Breast epithelium (tissue), 3 donors: ENCODE data around the gene GPHA2.

Experiments used
- POLR2A ChIP-seq: fragments of 450-650 bp; IDR thresholded peaks from one replicate; pipeline ENCODE4 v1.6.1; 2016; ENCODE audit warnings: antibody characterized with exemption, mild to moderate bottlenecking, moderate library complexity
- POLR2AphosphoS5 ChIP-seq, 3 donors: sonication (generic); formaldehyde crosslinking; IDR thresholded peaks; one replicate each; pipeline ENCODE4 v1.6.1; 2017; ENCODE audit warnings: antibody characterized with exemption in 3 of 3
- TF ChIP-seq, protein P1 (sequence below), 3 donors: fragments of 450-650 bp; IDR thresholded peaks; one replicate each; pipeline ENCODE4 v1.5.1; 2016 to 2017; ENCODE audit warnings: antibody characterized with exemption in 3 of 3, mild to moderate bottlenecking in 3 of 3, moderate library complexity in 3 of 3

- TF ChIP-seq, protein P1, sequence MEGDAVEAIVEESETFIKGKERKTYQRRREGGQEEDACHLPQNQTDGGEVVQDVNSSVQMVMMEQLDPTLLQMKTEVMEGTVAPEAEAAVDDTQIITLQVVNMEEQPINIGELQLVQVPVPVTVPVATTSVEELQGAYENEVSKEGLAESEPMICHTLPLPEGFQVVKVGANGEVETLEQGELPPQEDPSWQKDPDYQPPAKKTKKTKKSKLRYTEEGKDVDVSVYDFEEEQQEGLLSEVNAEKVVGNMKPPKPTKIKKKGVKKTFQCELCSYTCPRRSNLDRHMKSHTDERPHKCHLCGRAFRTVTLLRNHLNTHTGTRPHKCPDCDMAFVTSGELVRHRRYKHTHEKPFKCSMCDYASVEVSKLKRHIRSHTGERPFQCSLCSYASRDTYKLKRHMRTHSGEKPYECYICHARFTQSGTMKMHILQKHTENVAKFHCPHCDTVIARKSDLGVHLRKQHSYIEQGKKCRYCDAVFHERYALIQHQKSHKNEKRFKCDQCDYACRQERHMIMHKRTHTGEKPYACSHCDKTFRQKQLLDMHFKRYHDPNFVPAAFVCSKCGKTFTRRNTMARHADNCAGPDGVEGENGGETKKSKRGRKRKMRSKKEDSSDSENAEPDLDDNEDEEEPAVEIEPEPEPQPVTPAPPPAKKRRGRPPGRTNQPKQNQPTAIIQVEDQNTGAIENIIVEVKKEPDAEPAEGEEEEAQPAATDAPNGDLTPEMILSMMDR (IDR thresholded peaks at IDR 0.05): no peak
- no peak for TF ChIP-seq POLR2A
- TF ChIP-seq POLR2AphosphoS5 (IDR thresholded peaks at IDR 0.05): no peak
Measured at GRCh38 chr11:64903291-64903833, 32.3 kb downstream of the GPHA2 start.
